Measurements from ENCODE around the gene RARB.

Gene RARB

DNA sequence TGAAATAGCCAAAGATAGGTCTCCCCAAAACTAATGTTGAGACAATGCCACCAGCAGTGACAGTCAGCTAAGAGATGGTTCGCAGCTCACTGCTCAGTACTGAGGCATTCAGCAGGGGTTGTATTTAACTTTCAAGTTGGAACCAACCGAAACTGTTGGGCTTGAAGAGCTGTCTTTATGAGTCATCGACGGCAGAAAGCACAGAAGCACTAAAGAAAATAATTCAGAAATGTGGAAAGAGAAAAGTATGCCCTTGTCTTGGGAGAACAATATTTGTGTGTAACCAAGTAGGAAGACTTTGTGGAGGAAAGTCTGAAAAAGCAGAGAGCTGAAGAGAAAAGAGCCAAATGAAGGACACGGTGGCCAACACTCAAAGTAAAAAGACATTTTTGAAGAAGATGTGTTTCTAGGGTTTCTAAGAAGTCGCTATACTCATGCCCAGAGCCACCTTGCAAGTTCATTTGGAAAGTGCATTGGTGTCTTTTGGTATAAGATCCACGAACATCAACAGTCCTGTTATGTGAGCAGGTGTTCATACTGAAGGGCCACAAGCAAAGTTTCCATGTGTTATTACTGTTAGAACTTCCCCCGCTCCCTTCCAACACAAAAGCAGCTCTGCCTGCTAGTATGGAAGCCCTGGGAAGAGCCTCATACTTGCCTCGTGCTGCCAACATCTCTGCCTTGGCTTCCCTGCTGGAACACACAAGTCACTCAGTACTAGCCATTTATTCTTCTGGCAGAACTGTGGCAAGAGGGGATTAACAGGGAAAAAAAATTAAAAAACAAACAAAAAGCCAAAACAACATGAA is 4.1 kb upstream of the RARB start:
- DNase-seq, result no peak

DNA sequence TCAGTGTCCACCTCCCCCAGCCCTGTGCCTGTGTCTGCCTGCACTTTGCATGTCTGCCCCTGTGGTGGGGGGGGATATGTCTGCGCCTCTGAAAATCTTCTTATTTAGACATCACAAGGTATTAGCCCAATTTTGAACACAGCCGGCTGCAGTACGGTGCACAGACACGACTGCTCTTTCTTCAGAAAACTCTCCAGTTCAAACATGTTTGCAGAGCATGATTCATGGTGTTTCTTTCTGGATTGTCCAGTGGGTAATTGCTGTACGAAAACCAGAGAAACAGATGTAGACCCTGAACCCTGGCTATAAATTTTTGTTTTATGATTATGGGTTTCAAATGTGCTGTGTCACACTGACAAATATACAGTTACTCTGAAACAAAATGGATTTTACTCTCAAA is 3.4 kb upstream of the RARB start:
- DNase-seq, result no peak

DNA sequence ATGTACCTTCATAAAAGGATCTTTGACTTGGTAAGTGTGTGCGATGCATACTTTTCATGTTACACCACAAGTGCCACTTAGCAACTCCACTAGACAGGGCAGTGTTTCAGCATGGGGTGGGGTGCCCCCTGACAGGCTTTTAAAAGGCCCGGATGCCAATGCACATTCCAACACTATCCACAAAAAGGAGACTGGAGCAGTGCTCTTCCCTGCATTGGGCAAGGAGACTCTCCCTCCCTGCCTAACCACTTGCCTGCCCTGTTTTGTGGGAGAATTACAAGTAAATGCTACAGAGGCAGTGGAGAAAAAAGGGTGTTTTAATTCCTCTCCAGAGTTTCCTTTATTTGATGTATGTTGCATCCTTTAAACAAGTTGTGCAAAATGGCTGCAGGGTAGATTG is 1.7 kb upstream of the RARB start:
- no peak for DNase-seq

DNA sequence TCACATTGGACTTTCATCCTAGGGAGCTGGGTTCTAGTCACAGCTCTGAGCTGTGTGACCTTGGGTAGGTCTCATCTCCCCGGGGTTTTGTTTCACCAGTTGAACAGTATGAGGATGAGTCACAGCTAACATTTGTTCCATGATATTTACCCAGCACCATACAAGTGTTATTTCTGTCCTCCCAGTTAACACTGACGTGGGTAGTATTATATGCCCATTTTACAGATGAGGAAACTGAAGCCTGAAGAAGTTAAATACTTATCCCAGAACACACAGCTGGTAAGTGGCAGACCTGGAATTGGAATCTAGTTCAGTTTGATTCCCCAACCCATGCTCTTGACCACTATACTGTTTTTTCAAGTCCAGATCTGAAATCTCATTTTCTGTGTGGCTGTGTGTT is 908 bp upstream of the RARB start:
- DNase-seq, result no peak

DNA sequence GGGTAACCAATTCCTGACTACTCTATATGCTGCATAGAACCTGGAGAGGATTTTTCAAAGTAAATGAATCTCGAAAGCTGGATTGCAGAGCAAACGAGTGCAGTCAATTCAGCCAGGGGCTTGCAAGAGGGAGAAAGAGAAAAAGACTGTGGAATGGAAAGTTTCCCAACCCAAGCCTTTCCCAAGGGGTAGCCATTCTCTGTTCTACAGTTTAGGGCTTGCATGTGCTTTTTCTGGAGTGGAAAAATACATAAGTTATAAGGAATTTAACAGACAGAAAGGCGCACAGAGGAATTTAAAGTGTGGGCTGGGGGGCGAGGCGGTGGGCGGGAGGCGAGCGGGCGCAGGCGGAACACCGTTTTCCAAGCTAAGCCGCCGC is 511 bp upstream of the RARB start:
- DNase-seq, result no peak

DNA sequence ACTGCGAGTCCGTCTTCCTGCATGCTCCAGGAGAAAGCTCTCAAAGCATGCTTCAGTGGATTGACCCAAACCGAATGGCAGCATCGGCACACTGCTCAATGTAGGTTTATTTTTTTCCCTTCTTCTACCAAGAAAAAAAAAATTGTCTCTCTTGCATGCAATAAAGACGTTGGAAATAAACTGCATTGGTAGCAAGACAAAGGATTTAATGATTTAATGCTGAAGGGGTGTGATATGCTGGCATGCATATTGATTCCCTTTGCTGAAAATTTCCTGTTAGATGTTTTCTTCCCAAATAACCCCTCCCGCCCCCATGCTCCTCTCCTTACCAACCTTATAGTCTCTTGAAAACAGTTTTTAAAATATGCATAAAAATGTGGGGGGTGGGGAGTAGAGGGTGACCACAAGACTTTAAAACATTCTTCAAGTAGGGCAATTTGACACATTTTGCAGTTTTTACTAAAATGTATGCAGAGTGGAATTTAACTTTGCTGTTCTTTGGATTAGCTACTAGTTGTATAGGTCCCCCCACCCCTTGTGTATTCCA is 799 bp downstream of the RARB start:
- no peak for DNase-seq

DNA sequence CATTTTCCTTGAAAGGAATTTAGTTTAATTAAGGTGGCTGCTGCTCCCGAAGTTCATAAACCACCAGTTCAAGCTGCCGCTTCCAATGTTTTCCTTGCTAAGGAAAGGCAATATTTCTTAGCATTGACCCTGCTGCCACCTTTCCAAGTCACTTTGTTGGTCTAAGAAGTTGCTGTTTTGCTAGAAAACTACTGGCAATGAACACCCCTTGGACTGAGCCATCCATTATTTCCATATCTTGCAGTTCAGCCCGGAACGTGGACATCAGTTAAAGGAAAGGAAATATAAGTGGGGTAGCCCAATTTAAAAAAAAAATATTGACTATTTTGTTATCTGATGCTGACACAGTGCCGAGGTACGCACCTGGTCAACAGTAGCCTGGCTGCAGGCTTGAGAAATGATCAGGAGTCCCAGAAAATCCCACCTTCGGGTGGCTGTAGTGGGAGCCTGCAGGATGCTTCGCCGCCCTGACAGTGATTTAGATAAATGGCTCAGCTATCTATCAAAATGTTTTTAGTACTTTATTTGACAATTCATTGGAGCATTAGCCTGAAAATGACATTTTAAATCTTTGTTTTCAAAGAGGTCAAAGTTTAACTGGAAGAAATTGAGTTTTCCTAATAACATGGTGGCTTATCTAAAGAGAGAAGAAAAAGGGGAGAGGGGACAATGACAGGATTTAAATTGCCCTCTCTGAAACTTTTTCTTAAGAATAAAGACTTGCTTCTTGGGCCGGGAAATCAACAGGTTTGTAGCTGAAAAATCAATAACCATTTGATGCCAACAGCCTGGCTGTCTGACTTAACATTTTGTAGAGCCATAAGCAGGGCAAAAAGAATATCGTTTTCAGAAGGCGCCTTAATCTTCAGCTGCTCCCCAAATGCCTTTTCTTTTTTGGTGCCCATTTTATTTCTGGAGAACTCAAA is 1.6 kb downstream of the RARB start:
- DNase-seq, result no peak

DNA sequence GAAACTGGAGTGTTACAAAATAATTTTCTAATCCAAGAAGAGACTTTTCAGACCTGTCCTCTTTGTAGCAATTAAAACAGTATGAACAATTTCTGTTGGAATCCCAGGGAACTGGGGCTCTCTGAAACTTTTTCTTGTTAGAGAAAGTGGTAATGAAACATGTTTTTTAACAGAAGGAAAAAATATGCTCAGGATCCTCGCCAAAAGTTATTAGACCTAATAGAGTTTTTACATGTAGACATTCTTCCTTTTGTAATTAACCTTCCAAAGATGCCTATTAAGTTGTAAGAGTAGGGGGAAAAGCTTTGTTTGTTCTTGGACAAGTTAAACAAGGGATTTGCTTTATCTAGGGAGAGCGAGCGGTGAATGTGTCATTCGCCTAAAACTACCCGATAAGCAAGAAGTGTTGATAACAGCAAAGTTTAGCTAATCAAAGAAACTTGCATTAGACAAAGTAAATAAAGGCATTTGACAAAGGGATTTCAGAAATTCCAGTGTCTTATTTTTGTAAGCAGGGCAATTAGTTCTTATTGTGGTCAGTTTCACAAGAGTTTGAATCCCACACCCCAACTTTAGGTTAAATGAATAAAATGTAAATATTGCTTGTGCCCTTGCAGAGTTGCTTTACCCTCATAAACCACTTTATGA is 2.3 kb downstream of the RARB start:
- DNase-seq, result no peak

DNA sequence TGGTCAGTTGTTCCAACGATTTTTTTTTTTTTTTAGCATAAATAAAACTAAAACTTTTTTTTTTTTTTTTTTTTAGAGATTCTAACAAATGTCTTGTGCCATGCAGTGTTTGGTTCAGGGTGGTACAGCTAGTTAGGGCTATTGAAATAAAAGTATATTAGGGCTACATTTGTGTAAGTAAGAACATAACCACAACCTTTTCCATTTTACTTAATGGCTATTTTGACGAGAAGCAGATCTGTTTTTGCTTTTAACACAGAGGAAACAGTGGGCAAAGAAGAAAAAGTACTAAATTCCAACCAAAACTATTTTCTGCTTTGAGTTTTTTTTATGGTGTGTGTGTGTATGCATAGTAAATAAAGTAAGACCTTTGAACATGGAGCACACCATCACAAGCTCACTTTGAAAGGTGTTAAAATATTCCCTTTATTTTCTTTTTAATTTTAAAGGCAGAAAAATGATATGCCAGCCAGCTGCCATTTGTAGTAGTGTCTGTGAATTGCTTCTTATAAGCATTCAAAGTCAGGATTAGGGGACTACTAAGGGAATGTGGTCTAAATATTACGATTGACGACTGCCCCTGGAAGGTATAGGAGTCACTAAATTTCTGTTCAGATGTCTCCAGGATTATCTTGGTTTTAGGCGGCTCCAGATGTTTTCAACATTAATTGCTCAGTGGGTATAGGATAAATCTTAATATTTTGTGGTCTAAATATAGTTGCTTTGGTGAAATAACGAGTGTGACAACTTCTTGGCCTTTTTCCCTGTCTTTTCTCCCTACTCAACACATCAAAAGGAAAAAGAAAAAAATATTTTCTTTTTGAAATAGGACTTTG is 3.1 kb downstream of the RARB start:
- no peak for DNase-seq

DNA sequence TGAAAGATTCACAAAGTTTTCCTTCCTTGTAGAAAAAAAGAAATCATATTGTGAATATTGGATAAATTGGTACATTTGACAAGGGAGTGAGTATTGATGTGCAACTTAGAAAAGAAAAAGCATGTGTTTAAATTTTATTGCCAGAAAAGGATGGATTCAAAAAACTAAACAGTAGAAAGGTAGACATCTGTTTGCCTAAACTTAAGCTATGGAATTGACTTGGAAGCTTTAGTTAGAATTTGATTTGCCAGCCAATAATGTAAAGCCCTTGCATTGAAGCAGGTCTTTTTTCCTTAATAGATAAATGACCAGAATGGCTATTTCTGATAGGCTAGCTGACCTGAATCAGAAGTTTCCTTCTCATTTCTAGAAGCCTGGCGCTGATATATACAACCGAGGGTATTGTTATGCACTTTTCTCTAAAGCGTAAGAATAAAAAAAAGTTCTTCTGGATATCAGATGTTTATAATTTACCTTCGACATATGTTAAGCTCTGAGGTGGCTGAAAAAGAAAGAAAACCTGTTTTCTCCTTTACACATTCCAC is 4.2 kb downstream of the RARB start:
- no peak for DNase-seq

DNA sequence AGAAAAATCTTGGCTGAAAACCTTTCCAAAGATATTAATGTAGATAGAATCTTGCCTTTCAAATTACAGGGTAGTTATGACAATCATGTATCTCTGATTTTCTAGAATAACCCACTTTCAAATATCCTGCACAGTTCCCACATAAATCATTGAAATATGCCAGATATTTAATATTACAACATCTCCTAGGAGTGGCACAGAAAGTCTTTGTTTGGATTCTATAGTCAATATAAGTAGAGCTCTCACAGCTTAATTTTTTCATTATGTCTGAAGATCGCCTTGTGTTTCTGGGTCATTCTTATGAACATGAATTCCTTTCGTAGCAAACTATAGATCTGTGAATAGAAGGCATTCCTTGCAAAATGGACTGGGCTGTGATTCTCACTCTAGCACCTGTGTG is 5.0 kb downstream of the RARB start:
- no peak for DNase-seq

DNA sequence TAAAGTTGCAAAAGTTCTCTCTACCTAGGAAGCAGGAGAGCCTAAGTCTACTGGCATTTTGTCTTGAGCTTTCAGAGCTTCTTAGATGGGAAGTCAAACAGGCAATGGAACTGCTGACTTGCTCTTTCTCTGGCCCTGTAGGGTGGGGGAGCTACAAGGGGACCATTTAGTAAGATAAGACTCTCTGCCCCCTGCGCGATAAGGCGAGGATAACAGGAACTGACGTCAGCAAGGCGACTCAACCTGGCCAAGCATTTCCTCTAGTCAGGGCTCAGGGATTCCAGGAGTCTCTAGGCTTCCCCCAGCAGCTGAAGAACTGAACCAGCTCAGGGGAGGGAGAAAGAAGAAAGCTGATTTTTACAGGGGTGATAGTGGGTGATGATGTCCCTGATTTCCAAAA is 5.8 kb downstream of the RARB start:
- DNase-seq, result no peak

DNA sequence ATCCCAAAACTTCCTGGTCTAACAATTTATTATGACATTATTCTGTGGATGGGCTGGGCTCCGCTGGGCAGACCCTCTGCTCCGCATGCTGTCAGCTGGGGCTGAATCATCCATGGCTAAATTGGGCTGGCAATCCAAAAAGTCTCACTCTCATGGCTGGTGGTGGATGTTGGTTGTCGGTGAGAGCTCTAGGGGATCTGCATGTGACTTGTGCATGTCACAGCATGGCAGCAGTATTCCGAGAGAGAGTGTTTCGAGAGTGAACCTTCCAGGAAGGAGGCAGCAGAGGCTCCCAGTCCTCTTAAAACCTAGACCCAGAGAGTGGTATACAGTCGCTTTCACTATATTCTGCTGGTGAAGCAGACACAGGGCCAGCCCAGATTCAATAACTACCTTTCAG is 9.9 kb downstream of the RARB start:
- no peak for DNase-seq

DNA sequence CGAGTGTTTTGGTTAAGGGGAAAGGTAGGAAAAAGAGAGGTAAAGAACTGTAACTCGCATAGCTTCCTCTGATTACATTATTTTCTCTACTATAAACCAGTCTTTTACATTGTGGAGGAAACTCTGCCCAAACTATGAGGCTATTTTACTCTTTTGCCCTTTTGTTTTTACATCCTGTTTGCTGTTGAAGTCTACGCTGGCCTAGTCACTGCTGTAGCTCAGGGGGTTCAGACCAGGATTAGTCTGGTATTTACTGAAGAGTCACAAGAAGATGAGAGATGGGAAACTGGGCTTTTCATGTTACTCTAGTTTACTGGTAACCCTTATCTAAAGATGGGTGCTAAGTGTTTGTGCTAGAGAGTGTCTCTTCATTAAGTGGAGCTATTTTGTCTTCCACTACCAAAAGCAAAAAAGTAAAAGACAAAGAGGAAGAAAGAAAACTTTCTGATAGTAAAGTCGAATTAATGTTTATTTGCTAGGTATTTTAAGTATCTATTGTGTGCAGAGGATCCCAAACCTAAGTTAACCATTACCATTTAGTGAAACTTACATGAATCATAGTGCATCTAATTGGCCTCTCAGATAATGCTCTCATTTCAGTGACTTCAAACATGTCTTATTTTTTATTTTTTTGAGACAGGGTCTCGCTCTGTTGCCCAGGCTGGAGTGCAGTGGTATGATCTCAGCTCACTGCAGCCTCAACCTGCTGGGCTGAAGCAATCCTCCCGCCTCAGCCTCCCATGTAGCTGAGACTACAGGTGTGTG is 10.9 kb downstream of the RARB start:
- no peak for DNase-seq

DNA sequence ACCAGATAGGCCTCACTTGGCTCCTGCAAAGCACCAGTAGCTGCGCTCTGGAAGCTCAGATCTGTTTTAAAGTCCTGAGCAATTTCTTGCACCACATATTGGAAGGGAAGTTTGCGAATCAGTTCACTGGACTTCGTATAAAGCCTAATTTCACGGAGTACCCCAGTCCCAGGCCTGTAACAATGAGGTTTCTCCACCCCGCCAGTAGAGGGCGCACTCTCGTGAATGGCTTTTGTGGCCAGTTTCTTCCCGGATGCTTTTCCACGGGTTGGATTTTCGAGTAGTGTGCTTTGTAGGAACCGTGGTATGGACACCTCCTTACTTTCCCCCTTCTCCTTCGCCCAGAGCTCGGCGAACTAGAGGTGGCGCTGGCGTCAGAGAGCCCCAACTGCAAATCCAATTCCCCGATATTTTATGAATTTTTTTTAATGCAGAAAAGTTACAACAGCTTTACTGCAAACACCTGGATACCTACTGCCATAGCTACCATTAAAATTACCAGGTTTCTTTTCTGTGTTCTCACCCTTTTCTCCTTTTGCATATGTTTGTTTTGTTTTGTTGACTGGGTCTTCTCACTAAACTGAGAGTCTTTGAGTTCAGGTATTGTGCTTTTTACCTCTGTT is 13.3 kb downstream of the RARB start:
- no peak for DNase-seq

DNA sequence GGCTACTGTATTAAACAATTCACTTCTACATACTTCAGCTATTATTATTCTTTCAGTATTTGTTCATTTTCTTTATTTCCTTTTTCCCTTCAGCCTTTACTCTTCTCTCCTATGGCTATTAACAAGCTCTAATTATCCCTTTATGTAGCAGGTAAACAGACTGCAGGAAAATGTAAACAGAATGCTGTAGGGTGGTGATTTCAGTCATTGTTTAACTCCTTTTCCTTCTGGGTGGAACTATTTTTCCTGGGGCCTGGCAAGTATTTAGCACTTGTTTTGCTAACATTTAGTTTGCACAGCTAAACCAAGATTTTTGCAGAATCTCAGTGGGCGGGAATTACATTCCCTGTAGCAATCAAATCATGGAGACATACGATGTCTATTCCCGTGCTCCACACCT is 14.4 kb downstream of the RARB start:
- no peak for DNase-seq

DNA sequence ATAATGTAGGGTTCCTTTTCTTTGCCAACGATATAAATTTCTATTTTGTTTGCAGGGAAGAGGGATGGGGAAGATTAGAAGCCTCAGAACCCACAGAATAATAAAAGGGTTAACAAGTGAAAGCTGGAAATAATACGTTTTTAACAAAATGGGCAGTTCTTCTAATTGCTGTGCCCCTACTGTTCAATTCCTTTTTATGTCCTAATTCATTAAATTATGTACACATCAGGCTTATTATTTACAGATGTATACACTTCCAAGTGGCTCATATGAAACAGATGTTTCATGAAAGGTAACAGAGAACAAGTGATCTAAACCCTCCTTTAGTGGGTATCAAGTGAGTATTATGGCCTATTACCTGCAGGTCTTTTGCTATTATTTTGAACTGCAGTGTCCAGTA is 16.2 kb downstream of the RARB start:
- no peak for DNase-seq

DNA sequence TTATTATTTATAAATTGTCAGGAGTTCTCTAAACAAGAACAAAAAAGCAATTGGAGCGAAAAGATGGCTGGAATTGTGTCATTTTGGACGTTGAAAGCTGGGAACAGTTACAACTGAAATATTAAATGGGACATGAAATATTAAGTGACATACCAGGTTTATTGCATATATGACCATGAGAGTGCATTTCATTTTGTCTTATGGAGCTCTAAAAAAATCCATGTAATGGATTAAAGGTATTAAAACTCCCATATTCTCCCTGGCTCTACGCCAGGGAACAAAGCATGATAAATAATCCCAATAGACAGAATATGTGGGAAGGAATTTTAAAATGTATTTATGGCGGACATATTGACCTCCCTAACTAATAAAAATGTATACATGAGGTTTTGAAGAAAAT is 17.7 kb downstream of the RARB start:
- no peak for DNase-seq

DNA sequence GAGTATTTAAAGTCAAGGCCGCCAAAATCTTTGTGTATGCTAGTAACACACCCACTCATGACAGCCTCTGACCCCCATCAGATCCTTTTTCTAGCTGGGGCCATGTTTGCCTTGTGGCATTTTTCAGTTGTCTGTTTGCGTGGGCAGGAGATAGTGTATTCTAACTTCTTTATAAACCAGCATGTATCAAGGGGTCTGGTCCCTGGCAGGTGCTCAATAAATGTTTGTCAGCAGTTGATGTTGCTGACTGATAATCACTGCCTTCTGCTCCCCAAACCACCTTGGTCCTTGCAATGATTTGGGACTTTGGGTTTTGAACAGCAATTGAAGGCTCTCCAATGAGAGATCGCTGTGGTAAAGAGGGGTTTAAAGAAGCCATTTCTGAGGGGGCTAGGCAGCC is 19.2 kb downstream of the RARB start:
- DNase-seq, result no peak

DNA sequence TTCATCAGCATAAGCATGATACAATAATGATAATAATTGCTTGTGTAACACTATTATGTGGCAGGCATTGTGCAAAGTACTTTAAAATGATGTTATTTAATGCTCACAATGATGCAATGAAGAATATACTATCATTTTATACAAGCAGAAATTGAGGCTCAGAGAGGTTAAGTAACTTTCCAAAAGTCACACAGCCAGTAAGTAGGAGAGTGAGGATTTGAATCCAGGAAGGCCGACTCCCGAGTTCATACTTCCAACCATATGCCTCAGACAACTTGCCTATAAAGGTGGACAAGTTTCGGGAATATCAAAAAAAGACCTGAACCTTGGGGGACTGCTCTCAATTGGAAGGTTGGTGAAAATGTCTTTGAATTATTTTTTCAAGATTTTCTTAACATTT is 19.9 kb downstream of the RARB start:
- DNase-seq, result no peak
